NOMO-1 (cell line): Measurements from ENCODE around the gene MYO1D.
A peak's percentile ranks its signal among the peaks of the same experiment; 100 is the strongest.
"Not testable (repeated sequence)": the region's sequence is repeated elsewhere in the genome, so short reads cannot be mapped to it uniquely, and the experiment has no call there.

ENCODE experiments used
- DNase-seq, 2 experiments: peaks; one replicate each; lab custom pipeline; 2025; ENCODE audit not compliant: unreplicated experiment in 2 of 2; lab: John Stamatoyannopoulos, UW

MYO1D gene

GRCh38 chr17:32482568-32483320 lies 394.2 kb downstream of the MYO1D start:
- DNase-seq = no peak

GRCh38 chr17:32481193-32481592 lies 395.7 kb downstream of the MYO1D start:
- DNase-seq = no peak

- no peak for DNase-seq
Observed at GRCh38 chr17:32479074-32479617, 397.8 kb downstream of the MYO1D start.

GRCh38 chr17:32477220-32477619 lies 399.7 kb downstream of the MYO1D start:
- DNase-seq = no peak

- no peak for DNase-seq
Observed at GRCh38 chr17:32475258-32475657, 401.7 kb downstream of the MYO1D start.

DNA sequence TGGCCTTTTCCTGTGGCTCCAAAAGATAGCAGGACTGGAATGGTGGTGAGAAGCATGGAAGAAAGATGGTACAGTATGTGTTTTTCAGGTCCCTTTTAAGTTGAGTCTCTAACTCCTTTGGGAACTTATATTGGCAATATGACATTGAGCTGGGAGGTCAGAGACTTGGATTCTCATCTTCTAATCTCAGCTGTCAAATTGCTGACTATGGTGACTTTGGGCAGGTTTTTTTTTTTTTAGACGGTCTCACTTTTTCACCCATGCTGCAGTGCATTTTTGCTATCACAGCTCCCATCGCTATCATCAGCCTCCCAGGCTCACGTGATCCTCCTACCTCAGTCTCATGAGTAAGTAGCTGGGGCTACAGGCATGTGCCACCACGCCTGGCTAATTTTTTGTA lies 405.3 kb downstream of the MYO1D start:
- no peak for DNase-seq

DNA sequence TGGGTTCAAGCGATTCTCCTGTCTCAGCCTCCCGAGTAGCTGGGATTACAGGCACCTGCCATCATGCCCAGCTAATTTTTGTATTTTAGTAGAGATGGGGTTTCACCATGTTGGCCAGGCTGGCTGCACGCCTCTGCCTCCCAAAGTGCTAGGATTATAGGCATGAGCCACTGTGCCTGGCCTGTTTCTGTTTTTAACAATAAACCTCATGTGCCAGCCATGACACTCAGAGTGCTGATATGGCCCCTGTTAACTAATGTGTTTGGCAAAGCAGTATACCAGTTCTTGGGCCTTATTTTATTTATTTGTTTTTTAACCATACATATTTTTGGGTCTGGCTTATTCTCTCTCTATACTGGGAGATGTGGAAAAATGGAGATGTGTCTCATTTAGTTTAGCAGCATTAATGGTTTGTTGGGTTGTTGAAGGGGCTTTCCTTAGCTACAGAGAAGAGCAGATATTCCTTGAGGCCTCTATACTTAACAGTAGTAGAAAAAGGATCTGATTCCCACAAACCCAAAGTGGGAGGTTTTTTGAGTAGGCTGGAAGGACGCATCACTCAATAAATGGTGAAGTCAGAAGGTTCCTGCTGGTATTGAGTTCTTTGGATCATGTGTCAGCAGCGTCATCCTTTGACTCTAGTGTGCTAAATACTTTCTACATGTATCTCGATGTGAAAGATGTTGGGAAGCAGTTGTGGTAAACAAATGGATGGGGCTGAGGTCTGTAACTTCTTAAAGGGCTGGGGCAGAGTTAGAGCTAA lies 406.3 kb downstream of the MYO1D start:
- DNase-seq = no peak

DNA sequence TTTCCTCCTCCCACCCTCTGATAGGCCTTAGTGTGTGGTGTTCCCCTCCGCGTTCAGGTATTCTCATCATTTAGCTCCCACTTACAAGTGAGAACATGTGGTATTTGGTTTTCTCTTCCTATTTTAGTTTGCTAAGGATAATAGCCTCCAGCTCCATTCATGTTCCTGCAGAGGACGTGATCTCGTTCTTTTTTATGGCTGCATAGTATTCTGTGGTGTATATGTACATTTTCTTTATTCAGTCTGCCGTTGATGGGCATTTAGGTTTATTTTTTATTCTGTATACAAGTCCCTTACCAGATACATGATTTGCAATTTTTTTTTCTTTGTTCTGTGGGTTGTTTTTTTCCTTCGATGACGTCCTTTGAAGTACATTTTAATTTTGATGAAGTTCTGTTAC lies 409.0 kb downstream of the MYO1D start:
- DNase-seq = no peak

GRCh38 chr17:32464374-32464773 lies 412.6 kb downstream of the MYO1D start:
- no peak for DNase-seq

GRCh38 chr17:32463304-32463703 lies 413.6 kb downstream of the MYO1D start:
- DNase-seq = no peak

DNA sequence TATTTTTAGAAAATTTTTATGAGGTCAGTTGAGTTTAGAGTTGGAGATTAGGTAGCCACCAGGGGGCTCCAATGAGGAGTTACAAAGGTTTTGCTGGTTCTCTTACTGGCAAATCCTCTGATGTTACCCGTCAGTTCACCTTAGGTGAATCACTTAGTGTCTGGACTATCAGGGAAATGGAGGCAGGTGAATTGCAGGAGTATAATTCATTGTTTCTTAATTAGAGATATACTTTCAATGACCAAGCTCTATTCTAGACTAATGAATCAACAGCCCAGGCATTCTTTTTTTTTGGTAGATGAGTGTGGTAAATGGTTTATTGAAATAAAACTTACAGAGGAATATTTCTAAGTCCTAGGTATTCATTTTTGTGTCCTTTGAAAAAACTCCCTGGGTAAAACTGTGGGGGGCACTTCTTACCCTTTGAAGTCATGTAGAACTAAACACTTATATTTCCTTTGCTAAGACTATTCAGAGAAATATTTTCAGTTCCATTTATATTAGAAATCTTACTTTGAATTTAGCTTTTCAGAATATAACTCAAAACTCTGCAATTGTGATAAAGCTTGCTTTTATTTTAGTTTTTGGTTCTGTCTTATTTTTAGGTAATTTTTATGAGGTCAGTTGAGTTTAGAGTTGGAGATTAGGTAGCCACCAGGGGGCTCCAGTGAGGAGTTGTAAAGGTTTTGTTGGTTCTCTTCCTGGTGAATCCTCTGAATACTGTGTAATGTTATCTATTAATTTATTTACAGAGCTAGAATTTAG lies 414.9 kb downstream of the MYO1D start:
- DNase-seq = peak in 1 of 2 experiments; percentile 52

DNA sequence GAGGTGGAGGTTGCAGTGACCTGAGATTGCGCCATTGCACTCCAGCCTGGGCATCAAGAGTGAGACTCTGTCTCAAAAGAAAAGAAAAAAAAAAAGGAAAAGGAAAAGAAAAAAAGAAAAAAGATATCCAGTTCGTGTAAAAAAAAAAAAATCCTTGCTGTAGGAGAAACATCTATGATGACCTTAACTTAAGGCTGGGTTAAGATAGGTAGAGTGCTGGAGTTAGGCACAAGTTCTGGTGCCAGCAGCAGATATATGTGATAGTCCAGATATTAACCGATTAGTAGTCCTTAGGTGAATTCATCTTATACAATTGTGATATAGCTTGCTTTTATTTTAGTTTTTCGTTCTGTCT lies 415.4 kb downstream of the MYO1D start:
- DNase-seq = no peak

DNA sequence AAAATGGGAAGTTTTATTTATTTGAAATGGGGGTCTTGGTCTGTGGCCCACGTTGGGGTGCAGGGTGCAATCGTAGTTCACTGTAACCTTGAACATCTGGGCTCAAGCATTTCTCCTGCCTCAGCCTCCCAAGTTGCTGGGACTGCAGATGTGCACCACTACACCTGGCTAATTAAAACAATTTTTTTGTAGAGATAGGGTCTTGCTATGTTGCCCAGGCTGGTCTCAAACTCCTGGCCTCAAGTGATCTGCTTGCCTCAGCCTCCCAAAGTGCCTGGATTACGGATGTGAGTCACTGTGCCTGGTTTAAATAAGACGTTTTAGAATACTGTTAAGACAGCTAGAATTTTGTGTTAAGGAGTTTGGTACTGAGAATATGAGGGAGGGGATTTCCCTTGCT lies 416.9 kb downstream of the MYO1D start:
- no peak for DNase-seq

DNA sequence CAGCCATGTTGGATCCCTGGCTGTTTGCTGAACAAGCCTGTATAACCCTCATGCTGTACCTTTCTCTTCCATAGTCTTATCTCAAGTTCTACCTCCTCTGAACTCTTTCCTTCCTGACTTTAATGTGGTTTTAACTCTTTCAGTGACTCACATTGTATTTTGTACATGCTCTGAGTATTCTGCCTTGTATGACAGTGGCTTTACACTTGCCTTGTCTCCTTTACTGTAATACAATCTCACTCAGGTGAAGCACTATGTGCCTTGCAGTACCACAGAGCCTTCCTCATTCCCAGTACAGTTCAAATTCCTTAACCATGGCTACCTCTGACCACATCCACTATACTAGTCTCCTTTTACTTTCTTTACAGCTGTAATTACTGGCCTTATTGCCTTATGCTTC lies 418.6 kb downstream of the MYO1D start:
- no peak for DNase-seq

DNA sequence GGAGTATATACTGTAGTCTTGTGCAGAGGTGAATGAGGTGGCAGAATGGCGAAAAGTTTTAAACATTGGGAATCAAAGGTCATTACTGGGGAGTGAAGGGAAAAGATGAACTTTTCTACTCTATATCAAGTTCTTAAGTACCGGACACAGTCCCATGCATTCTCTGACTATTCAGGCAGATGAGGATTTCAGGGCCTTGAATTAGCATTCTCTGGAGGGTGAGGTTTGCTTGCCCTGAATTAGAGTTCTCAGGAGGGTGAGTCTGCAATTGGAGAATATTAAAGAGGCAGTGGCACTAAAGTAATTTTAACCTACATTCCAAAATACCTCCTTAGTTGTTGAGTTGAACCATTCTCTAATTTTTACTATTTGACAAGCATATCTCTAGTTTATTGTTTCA lies 423.6 kb downstream of the MYO1D start:
- no peak for DNase-seq

GRCh38 chr17:32452281-32452680 lies 424.6 kb downstream of the MYO1D start:
- no peak for DNase-seq

GRCh38 chr17:32451879-32452278 lies 425.0 kb downstream of the MYO1D start:
- DNase-seq = no peak

- not testable (repeated sequence) for DNase-seq
Observed at GRCh38 chr17:32450379-32450778, 426.5 kb downstream of the MYO1D start.

DNA sequence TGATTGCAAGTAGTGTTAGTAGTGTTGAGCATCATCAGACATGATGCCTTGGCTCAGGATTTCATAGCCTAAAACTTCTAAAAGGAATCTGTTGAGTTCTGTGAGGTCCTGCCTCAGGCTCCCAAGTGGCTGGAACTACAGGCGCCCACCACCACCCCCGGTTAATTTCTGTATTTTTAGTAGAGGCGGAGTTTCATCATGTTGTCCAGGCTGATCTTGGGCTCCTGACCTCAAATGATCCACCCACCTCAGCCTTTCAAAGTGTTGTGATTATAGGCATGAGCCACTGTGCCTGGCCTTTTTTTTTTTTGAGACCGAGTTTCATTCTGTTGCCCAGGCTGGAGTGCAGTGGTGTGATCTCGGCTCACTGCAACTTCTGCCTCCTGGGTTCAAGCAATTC lies 427.0 kb downstream of the MYO1D start:
- no peak for DNase-seq

- no peak for DNase-seq
Observed at GRCh38 chr17:32446949-32447348, 430.0 kb downstream of the MYO1D start.

- DNase-seq = no peak
Observed at GRCh38 chr17:32445971-32446370, 431.0 kb downstream of the MYO1D start.
